HG02678 (cell line): ENCODE results near the gene TAS1R3.
"Not testable (repeated sequence)": the region's sequence is repeated elsewhere in the genome, so short reads cannot be mapped to it uniquely, and the experiment has no call there.

Experiments used
- ATAC-seq: cut with Tn5 transposase; IDR thresholded peaks from one replicate; pipeline ENCODE4 v1.9.1; 2021; ENCODE audit warnings: mild to moderate bottlenecking, moderate library complexity; ENCODE audit not compliant: unreplicated experiment

Gene TAS1R3

GRCh38 chr1:1307923-1308755 is 22.9 kb upstream of the TAS1R3 start, which contains the start of the genes ACAP3 and PUSL1:
TSS of gene ACAP3 (minus strand) at chr1:1307930. CDS start at chr1:1307815, 115 bp downstream.
TSS of gene PUSL1 (plus strand) at chr1:1308597. CDS start at chr1:1308644, 47 bp downstream.
- peak; percentile 58 for ATAC-seq

DNA sequence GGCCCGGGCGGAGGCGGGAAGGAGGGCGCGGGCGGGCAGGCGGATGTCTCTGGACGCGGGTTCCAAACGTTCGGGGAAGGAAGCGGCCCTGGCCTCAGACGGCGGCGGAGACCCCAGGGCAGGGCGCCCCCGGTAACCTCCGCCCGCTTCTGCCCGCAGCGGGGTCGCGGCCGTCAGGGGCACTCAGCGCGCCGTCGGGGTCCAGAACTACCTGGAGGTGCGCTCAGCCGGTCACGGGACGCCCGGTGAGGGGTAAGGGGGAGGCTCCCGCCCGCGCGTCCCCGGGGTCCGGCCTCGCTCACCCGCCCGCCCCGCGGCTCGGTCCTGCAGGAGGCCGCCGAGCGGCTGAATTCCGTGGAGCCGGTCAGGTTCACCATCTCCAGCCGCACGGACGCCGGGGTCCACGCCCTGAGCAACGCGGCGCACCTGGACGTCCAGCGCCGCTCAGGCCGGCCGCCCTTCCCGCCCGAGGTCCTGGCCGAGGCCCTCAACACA is 22.3 kb upstream of the TAS1R3 start:
- ATAC-seq: peak; percentile 1

- ATAC-seq: no peak
Measured at GRCh38 chr1:1309251-1310108, 21.6 kb upstream of the TAS1R3 start.

DNA sequence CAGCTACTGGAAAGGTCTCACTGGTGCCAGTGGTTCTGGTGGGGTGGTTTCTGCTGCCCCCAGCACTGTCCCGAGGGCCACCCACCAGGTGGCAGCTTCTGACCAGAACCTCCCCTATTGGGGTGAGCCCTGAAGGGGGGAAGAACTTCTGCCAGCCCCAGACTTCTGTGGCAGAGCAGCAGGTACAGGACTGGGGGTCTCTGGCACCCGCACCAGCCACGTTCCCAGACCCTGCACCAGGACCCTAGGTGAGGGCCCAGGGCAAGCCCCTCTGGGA is 21.0 kb upstream of the TAS1R3 start:
- ATAC-seq: no peak

DNA sequence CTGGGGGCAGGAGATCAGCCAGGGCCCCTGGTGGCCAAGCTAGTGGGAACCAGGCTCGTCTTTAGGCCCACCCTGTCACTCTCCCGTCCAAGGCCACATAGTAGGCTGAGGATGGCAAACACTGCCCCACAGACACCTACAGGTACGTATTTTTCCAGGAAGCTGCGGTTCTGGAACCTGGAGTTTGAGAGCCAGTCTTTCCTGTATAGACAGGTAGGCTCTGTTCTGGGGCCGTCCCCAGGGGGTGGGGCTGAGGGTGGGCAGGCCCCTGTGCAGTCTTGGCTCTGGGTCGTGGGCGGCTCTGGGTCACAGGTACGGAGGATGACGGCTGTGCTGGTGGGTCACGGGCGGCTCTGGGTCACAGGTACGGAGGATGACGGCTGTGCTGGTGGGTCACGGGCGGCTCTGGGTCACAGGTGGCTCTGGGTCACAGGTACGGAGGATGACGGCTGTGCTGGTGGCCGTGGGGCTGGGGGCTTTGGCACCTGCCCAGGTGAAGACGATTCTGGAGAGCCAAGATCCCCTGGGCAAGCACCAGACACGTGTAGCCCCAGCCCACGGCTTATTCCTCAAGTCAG is 20.5 kb upstream of the TAS1R3 start:
- ATAC-seq: no peak

DNA sequence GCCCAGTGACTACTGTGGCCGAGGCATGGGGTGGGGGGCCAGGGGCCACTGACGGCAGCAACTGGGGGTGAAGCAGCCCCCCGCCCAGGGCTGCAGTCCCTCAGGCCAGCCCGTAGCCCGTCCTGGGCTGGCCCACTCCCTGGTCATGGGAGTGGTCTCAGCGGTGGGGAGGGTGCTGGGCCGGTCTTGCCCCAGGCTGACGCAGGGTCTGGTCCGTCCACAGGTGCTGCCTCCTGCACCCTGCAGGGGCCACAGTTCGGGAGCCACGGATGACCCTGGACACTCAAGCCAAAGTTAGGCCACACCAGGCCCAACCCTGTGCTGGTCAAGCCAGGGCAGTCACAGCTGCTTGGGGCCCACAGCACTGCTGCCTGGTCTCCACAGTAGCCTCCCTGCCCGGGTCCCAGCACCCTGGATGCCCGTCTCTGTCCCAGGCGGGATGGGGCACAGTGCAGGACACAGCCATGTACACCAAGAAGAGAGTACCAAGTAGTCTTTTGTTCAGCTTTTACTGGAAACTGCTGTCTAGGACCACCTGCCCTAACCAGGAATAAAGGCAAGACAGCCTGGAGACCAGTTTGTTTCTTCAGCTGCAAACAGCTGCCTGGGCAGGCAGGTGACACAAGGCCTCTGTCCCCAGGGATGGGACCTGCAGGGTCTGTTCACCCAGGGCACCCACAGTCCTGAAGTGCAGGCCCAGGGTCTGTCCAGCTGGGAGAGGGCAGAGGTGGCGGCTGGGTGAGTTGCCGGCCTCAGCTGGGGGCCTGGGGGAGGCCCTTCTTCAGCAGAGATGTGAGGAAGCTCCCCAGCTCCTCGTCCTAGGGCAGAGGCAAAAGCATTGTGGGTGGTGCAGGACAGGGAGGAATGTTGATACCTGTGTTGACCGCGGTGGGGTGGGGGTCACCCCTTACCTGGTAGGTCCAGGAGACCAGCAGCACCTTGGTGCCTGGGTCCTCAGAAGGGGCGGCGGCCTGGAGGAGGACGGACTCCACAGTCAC is 19.7 kb upstream of the TAS1R3 start:
- ATAC-seq: no peak

- no peak for ATAC-seq
Measured at GRCh38 chr1:1312450-1313314, 18.4 kb upstream of the TAS1R3 start.

DNA sequence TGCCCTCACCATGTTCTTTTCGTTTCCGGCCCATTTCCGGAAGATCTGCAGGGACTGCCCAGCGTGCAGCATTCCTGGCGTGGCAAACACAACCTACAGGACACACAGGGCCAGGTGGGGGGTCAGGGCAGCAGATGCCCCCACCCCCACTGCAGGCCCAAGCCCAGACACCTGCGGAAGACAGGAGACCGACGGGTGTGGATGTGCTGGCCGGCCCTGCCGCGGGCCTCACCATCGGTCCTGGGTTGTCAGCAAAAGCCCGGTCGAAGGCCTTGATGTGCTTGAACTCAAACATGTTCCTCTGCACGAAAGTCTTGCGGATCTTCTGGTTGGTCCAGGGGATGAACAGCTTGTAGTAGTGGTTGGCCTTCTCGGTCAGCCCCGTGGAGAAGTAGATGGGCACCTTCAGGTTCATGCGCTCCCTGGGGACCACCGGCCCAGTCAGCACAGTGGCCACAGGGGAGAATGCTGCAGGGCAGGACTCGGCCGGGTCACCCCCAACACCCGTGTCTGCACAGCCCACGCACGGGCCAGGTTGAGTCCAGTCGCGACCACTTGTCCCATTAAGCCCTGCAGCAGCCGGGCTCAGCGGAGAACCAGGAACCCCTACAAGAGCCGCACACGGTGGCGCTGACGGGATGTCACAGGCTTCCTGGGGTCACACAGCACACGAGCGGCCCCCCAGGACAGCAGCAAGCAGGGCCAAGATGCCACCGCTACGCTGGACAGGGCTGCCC is 17.4 kb upstream of the TAS1R3 start:
- ATAC-seq: no peak

- ATAC-seq: no peak
Measured at GRCh38 chr1:1314237-1314586, 16.9 kb upstream of the TAS1R3 start.

DNA sequence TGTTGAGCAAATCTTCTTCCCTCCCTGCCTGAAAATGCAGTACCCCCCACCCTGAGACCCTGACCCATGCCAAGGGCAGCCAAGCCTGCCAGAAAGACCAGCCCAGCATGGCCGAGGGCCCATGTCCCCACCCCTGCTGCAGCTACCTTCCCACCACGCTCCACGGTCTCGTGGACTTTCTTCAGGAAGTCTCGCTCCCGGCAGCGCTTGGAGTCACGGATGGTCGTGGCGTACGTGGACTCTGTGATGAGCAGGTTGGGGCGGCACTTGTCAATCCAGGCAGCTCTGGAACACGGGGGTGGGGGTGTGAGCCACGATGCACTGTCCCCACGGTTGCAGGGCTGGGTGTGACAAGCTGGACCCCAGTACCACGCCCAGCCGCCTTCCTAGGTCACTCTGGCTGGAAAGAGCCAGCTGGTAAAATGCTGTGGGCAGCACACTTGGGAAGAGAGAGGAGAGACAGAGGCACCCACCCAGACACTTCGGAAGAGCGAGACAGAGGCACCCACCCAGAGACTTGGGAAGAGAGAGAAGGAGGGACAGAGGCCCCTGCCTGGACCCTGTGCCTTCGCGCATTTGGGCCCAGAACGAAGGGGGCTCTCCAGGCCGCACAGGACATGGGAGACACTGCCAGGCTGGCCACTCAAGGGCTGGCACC is 16.3 kb upstream of the TAS1R3 start:
- no peak for ATAC-seq

GRCh38 chr1:1315435-1315954 is 15.6 kb upstream of the TAS1R3 start:
- ATAC-seq: no peak

DNA sequence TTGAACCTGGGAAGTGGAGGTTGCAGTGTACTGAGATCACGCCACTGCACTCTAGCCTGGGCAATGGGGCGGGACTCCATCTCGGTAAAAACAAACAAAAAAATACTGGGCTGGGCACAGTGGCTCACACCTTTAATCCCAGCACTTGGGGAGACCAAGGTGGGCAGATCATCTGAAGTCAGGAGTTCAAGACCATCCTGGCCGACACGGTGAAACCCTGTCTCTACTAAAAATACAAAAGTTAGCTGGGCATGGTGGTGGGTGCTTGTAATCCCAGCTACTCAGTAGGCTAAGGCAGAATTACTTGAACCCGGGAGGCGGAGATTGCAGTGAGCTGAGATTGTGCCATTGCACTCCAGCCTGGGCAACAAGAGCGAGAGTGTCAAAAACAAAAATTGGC is 14.9 kb upstream of the TAS1R3 start:
- not testable (repeated sequence) for ATAC-seq

GRCh38 chr1:1317420-1317819 is 13.7 kb upstream of the TAS1R3 start:
- ATAC-seq: no peak

DNA sequence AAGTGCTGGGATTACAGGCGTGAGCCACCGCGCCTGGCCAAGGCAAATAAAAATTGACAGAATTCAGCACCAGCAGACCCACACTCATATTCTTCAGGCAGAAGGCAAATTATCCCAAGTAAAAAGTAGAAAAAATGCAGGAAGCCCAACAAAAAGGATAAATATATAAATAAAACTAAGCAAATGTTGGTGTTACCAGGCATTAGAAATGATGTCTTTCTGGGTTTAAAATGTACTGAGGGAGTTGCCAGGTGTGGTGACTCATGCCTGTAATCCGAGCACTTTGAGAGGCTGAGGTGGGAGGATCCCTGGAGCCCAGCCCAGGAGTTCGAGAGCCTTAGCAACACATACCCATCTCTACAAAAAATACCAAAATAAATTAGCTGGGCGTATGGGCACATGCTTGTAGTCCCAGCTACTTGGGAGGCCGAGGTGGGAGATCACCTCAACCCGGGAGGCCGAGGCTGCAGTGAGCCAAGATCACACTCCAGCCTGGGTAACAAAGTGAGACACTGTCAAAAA is 12.9 kb upstream of the TAS1R3 start:
- no peak for ATAC-seq

DNA sequence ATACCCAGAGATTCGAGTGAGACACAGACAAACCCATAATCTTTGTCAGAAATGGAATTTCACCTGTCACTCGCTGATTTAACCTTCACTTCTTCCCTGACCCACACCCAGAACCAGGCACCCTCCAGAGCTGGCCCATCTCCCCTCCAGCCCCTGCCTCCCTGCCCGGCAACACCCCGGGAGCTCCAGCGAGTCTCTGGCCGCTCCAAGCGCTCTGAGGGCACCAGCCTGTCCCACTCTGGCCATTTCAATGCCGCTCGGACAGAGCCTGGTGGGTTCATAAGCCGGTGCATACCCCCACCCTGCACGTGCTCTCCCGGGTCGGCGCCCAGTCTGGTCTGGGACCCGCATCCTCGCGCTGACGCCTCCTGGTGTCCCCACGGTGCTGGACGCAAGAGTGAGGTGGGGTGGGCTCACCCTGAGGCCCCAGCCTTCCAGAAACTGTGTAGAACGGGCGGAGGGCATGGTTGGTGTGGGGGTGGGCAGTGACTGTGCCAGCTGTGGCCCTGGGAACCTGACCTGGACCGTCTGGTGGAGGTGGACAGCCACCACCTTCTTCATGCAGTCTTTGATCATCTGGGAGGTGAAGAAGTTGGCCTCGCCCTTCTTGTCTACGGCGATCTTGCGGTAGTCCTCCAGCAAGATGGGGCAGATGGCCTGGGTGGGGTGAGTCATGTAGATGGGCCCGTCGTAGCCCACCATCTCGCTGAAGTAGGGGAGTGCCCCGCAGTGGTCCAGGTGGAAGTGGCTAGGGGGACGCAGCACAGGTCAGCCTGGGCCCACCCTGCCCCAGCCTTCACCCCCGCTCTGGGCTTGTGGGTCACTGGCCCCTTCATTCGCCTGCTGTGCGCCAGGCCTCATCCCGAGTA is 12.1 kb upstream of the TAS1R3 start:
- ATAC-seq: no peak

GRCh38 chr1:1319646-1319941 is 11.5 kb upstream of the TAS1R3 start:
- ATAC-seq: no peak
